Mucosa of rectum (tissue), 2 donors: ENCODE measurements around the gene TTC39A.
"Not testable (repeated sequence)": the region's sequence is repeated elsewhere in the genome, so short reads cannot be mapped to it uniquely, and the experiment has no call there.

Experiments
- H3K27ac ChIP-seq, 2 donors: one replicate each; pipeline ENCODE4 v1.7.0; 2013; ENCODE audit warnings: inconsistent platforms in 2 of 2, low read depth in 2 of 2, low read length in 2 of 2
- H3K27me3 ChIP-seq, 2 donors: one replicate each; pipeline ENCODE4 v1.7.0; 2013; ENCODE audit warnings: low read length in 2 of 2; ENCODE audit not compliant: control insufficient read depth in 2 of 2, insufficient read depth in 2 of 2
- H3K36me3 ChIP-seq, 2 donors: one replicate each; pipeline ENCODE4 v1.7.0; 2013; ENCODE audit warnings: low read length in 2 of 2; ENCODE audit not compliant: control insufficient read depth in 2 of 2, insufficient read depth in 2 of 2
- H3K4me1 ChIP-seq, 2 donors: one replicate each; pipeline ENCODE4 v1.7.0; 2013; ENCODE audit warnings: low read length in 2 of 2, mild to moderate bottlenecking in 1 of 2; ENCODE audit not compliant: control insufficient read depth in 2 of 2, insufficient read depth in 2 of 2
- H3K4me3 ChIP-seq, 2 donors: one replicate each; pipeline ENCODE4 v1.7.0; 2013; ENCODE audit warnings: low read length in 2 of 2
- H3K9ac ChIP-seq, 2 donors: one replicate each; pipeline ENCODE4 v1.7.0; 2013; ENCODE audit warnings: low read length in 2 of 2, low read depth in 1 of 2, mild to moderate bottlenecking in 1 of 2
- H3K9me3 ChIP-seq, 2 donors: one replicate each; pipeline ENCODE4 v1.7.0; 2013; ENCODE audit warnings: low read length in 2 of 2; ENCODE audit not compliant: control insufficient read depth in 2 of 2
- donor health status: healthy.
- donor health status: Normal muscosa, but diverticular disease.

TTC39A gene

DNA sequence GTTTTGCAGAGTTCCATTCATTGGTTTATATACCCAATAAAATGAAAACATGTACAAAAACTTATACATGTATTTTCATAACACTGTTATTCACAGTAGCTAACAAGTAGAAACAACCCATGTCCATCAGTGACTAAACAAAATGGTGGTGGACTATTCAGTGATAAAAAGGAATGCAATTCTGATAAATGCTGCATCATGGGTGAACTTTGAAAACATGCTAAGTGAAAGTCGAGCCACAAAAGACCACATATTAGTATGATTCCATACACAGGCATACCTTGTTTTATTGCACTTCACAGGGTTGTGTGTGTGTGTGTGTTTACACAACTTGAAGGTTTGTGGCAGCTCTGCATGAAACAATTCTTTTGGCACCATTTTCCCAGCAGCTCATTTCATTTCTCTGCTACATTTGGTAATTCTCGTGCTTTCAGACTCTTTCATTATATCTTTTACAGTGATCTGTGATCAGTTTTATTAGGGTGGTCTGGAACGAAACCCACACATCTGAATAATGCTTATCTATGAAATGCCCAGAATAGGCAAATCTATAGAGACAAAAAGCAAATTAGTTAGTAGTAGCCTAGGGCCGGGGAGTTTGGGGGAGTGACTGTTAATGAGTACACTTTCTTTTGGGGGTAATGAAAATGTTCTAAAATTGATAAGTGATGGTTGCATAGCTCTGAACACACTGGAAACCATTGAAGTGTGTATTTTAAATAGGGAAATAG is 67.0 kb downstream of the TTC39A start:
- Histone ChIP-seq H3K4me1 (peaks cover 0 to 2% of the 10 kb centered on the region in 2 donors), H3K36me3 (no peaks in the 10 kb centered on the region), H3K9me3 (no peaks in the 10 kb centered on the region), H3K27ac (no peak overlapping the region), H3K9ac (no peak overlapping the region), H3K27me3 (no peaks in the 10 kb centered on the region), H3K4me3 (no peak overlapping the region)

DNA sequence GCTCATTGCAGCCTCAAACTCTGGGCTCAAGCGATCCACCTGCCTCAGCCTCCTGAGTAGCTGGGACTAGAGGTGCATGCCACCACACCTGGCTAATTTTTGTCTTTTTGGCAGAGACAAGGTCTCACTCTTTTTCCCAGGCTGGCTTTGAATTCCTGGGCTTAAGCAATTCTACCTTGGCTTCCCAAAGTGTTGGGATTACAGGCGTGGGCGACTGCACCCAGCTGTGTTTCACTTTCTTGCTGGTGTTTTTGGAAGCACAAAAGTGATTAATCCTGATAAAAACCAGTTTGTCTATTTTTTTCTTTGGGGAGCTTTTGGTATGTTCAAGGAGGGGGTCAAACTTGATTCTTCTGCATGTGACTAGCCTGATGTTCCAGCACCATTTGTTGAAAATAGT is 75.0 kb downstream of the TTC39A start:
- H3K27ac ChIP-seq: no peak overlapping the region

DNA sequence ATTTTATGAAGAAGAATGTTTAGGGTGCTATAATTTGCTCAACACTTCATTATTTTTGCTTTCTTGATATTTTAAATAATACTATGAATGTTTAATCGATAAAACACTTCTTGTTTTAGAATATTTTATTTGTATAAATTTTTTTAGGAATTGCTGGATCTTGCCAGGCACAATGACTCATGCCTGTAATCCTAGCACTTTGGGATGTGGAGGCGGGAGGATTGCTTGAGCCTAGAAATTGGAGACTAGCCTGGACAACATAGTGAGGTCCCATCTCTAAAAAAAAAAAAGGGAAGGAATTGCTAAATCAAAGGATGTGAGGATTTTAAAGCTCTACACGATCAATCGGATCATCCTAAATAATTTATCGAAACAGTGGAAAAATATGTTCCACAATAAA is 76.7 kb downstream of the TTC39A start:
- Histone ChIP-seq H3K4me3 (no peak overlapping the region), H3K36me3 (no peaks in the 10 kb centered on the region), H3K4me1 (peaks cover 0 to 3% of the 10 kb centered on the region in 2 donors), H3K27ac (no peak overlapping the region), H3K27me3 (no peaks in the 10 kb centered on the region), H3K9me3 (no peaks in the 10 kb centered on the region), H3K9ac (no peak overlapping the region)

More for the DNA sequence above, 75.0 kb downstream of the TTC39A start:
- H3K27me3 ChIP-seq: no peaks in the 10 kb centered on the region
- no peak overlapping the region for H3K4me3 ChIP-seq
- no peaks in the 10 kb centered on the region for H3K4me1 ChIP-seq
- H3K9ac ChIP-seq: no peak overlapping the region
- H3K36me3 ChIP-seq: no peaks in the 10 kb centered on the region
- H3K9me3 ChIP-seq: no peaks in the 10 kb centered on the region

DNA sequence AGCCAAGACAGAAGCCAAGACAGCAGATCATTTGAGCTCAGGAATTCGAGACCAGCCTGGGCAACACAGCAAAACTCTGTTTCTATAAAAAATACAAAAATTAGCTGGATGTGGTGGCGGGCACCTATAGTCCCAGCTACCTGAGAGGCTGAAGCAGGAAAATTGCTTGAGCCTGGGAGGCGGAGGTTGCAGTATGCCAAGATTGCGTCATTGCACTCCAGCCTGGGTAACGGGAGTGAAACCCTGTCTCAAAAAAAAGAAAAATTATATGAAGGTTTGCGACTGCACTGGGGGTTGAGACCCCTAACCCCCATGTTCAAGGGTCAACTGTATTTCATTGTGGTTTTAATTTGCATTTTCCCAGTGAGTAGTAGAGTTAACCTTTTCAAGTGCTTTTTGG is 78.0 kb downstream of the TTC39A start:
- H3K27me3 ChIP-seq: no peaks in the 10 kb centered on the region
- H3K4me1 ChIP-seq: peaks cover 0 to 3% of the 10 kb centered on the region in 2 donors
- no peak overlapping the region for H3K4me3 ChIP-seq
- H3K36me3 ChIP-seq: no peaks in the 10 kb centered on the region
- no peaks in the 10 kb centered on the region for H3K9me3 ChIP-seq
- H3K27ac ChIP-seq: no peak overlapping the region
- H3K9ac ChIP-seq: no peak overlapping the region

DNA sequence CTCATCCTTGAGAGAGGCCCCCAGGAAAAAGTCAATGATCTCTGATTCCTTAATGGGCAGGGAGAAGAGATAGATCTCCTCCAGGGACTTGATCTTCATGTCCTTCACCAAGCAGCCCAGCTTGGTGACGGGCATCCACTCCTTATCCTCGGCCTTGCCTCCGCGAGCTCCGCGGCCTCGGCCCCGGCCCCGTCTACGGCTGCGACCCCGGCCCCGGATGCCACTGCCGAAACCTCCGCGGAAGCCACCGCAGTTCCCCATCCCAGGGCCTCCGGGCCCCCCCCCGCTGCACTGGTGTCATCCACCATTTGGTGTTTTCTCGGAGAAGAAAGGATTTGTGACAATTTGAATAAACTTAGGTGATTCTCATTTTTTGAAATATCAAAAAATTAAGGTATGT is 79.2 kb downstream of the TTC39A start:
- H3K4me3 ChIP-seq, H3K4me1 ChIP-seq: not testable (repeated sequence)

DNA sequence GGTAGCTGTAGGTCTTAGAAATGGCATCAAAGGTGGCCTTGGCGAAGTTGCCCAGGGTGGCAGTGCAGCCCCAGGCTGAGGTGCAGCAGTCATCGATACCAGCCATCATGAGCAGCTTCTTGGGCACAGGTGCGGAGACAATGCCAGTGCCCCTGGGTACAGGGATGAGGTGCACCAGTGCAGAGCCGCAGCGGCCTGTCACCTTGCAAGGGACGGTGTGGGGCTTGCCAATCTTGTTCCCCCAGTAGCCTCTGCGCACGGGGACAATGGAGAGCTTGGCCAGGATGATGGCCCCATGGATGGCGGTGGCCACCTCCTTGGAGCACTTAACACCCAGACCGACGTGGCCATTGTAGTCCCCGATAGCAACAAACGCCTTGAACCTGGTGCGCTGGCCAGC is 79.6 kb downstream of the TTC39A start:
- H3K27me3 ChIP-seq, H3K9ac ChIP-seq, H3K27ac ChIP-seq, H3K4me3 ChIP-seq, H3K36me3 ChIP-seq, H3K9me3 ChIP-seq, H3K4me1 ChIP-seq: not testable (repeated sequence)

More for the DNA sequence above, 79.2 kb downstream of the TTC39A start:
- H3K36me3 ChIP-seq, H3K9me3 ChIP-seq, H3K27me3 ChIP-seq, H3K27ac ChIP-seq, H3K9ac ChIP-seq: not testable (repeated sequence)

DNA sequence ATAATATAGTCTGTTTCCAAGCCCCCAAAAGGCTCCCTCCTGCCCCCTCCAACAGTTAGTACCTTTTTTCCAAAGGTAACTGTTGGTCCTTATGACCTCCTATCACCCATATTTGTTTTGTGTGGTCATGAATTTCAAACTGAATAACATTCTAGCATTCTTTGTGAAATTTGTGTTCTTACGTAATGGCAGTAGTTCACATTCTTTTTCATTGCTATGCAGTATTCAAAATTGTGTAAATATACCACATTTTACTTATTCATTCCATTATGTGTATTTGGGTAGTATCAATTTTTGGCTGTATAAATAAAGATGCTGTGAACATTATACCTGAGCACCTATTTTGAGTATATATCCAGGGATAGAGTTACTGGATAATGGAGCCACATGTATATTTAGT is 80.9 kb downstream of the TTC39A start:
- Histone ChIP-seq H3K27ac (no peak overlapping the region), H3K36me3 (no peaks in the 10 kb centered on the region), H3K4me3 (no peak overlapping the region), H3K4me1 (peaks cover 0 to 5% of the 10 kb centered on the region in 2 donors), H3K9me3 (no peaks in the 10 kb centered on the region), H3K27me3 (no peaks in the 10 kb centered on the region), H3K9ac (no peak overlapping the region)

DNA sequence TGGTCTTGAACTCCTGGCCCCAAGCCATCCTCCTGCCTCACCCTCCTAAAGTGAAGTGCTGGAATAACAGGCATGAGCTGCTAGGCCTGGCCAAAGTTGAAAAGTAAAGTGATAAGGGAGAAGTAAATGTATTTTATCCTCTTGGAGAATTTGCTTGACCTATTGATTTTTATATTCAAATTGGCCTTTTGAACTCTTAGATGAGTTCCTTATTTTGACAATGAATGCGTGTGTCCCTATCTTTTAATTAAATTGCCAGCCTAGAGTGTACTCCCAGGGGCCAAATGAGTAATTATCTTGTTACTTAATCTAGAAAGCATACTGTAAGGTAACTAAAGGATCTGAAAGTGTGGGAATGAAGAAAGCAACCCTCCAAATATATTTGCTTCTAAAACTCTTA is 82.9 kb downstream of the TTC39A start:
- no peak overlapping the region for H3K9ac ChIP-seq
- H3K4me1 ChIP-seq: peaks cover 0 to 5% of the 10 kb centered on the region in 2 donors

DNA sequence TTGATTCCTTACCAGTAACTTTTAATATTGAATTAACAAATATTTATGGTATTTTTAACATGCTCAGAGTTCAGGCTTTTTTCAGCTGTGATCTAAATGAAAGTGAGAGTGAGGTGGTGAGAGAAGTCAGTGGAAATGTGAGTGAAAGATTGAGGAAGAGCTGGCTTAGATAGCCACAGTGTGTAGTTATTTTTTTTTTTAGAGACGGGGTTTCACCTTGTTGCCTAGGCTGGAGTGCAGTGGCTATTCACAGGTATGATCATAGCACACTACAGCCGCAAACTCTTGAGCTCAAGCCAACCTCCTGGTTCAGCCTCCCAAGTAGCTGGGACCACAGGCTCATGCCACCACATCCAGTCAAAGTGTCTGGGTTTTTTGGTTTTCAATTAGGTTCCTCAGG is 83.3 kb downstream of the TTC39A start:
- H3K9me3 ChIP-seq: no peaks in the 10 kb centered on the region
- H3K36me3 ChIP-seq: no peaks in the 10 kb centered on the region
- no peak overlapping the region for H3K27ac ChIP-seq
- no peak overlapping the region for H3K9ac ChIP-seq
- no peaks in the 10 kb centered on the region for H3K27me3 ChIP-seq
- no peak overlapping the region for H3K4me3 ChIP-seq
- peaks cover 0 to 5% of the 10 kb centered on the region in 2 donors for H3K4me1 ChIP-seq

More for the DNA sequence above, 82.9 kb downstream of the TTC39A start:
- Histone ChIP-seq H3K27me3 (no peaks in the 10 kb centered on the region), H3K4me3 (no peak overlapping the region), H3K9me3 (no peaks in the 10 kb centered on the region), H3K27ac (no peak overlapping the region), H3K36me3 (no peaks in the 10 kb centered on the region)

DNA sequence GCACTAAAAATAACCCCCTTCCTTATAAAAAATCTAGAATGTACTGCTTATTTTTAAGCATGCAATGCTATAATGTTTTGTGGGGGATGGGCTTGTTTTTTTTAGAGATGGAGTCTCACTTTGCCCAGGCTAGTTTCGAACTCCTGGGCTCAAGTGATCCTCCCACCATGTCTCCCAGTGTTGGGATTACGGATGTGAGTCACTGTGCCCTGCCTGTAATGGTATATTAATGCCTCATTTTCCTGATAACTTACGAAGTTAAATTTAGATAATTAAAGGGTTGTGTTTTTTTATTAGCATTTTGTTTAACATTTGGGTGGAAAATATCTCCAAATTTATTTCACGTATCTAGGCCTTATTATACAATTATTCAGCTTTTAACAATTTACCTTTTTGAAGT is 87.8 kb downstream of the TTC39A start:
- peaks cover 19% of the 10 kb centered on the region in 2 donors for H3K4me1 ChIP-seq
- no peak overlapping the region for H3K4me3 ChIP-seq
- H3K9me3 ChIP-seq: no peaks in the 10 kb centered on the region
- no peak overlapping the region for H3K9ac ChIP-seq
- H3K36me3 ChIP-seq: no peaks in the 10 kb centered on the region
- no peak overlapping the region for H3K27ac ChIP-seq
- H3K27me3 ChIP-seq: no peaks in the 10 kb centered on the region
